Keratinocyte (primary cell): ENCODE results near the gene FBLIM1. TPM values are rescaled to one million over a fixed set of nuclear protein-coding genes. Genes with fewer than 3 reads are reported as not detected.

ENCODE experiments used
- DNase-seq: peaks from one replicate; pipeline ENCODE4 v3.0.0-alpha.2; 2011; ENCODE audit warnings: low read depth, missing footprints, low spot score
- FAIRE-seq: peaks from 2 replicates; lab custom pipeline; 2011; peaks lifted over from hg19 to GRCh38; lab: Jason Lieb, UNC
- H2AFZ ChIP-seq: 2 replicates; pipeline ENCODE4 v1.6.0; 2012; ENCODE audit warnings: low read length, control low read depth, inconsistent platforms; ENCODE audit not compliant: control insufficient read depth
- H3K27ac ChIP-seq: 2 replicates; pipeline ENCODE4 v1.5.1; 2011; ENCODE audit warnings: low read length; ENCODE audit not compliant: control insufficient read depth, insufficient read depth
- H3K27me3 ChIP-seq: 3 replicates; pipeline ENCODE4 v1.6.0; 2011; ENCODE audit warnings: low read length; ENCODE audit not compliant: control insufficient read depth, insufficient read depth; ENCODE audit errors: extremely low read depth
- H3K36me3 ChIP-seq, 2 experiments: 2 replicates in 1 of 2; 3 replicates in 1 of 2; pipeline ENCODE4 v1.5.1; 2011; ENCODE audit warnings: low read length in 2 of 2, mild to moderate bottlenecking in 1 of 2; ENCODE audit not compliant: control insufficient read depth in 2 of 2, insufficient read depth in 2 of 2; ENCODE audit errors: extremely low read depth in 1 of 2
- H3K4me1 ChIP-seq: 3 replicates; pipeline ENCODE4 v1.5.1; 2011; ENCODE audit warnings: low read length; ENCODE audit not compliant: control insufficient read depth, insufficient read depth; ENCODE audit errors: extremely low read depth
- H3K4me2 ChIP-seq: 3 replicates; pipeline ENCODE4 v1.6.0; 2011; ENCODE audit warnings: low read depth, low read length; ENCODE audit not compliant: control insufficient read depth, insufficient read depth; ENCODE audit errors: extremely low read depth
- H3K4me3 ChIP-seq, 3 experiments: fragments of 200-600 bp in 1 of 3; sonication (generic) in 1 of 3; 2 replicates in 2 of 3; 3 replicates in 1 of 3; pipeline ENCODE4 v1.5.1; 2011 to 2016; ENCODE audit warnings: low read length in 3 of 3, mild to moderate bottlenecking in 3 of 3, control low read depth in 2 of 3, inconsistent platforms in 1 of 3, low read depth in 1 of 3, mixed read lengths in 1 of 3, mixed run types in 1 of 3, moderate library complexity in 1 of 3; ENCODE audit not compliant: control insufficient read depth in 2 of 3, insufficient read depth in 2 of 3; ENCODE audit errors: extremely low read depth in 1 of 3
- H3K79me2 ChIP-seq: 2 replicates; pipeline ENCODE4 v1.6.0; 2012; ENCODE audit warnings: low read length; ENCODE audit not compliant: control insufficient read depth, insufficient read depth
- H3K9ac ChIP-seq: 3 replicates; pipeline ENCODE4 v1.6.0; 2011; ENCODE audit warnings: low read length; ENCODE audit not compliant: control insufficient read depth, insufficient read depth; ENCODE audit errors: extremely low read depth
- H3K9me1 ChIP-seq: 3 replicates; pipeline ENCODE4 v1.6.0; 2011; ENCODE audit warnings: low read length; ENCODE audit not compliant: control insufficient read depth, insufficient read depth; ENCODE audit errors: extremely low read depth
- H3K9me3 ChIP-seq: 2 replicates; pipeline ENCODE4 v1.5.1; 2012; ENCODE audit warnings: low read depth, low read length; ENCODE audit not compliant: control insufficient read depth
- H4K20me1 ChIP-seq: 3 replicates; pipeline ENCODE4 v1.6.0; 2011; ENCODE audit warnings: low read length; ENCODE audit not compliant: control insufficient read depth, insufficient read depth; ENCODE audit errors: extremely low read depth
- EZH2 ChIP-seq: IDR thresholded peaks from one replicate; pipeline ENCODE4 v1.6.1; 2012; ENCODE audit warnings: inconsistent platforms, mild to moderate bottlenecking, low read length, moderate library complexity
- dilution Hi-C: fragments of 300-500 bp; cut with MboI; formaldehyde crosslinking; loops from one replicate; pipeline ENCODE4 v1.7.0; 2020; ENCODE audit warnings: low sequenced_read_pairs; ENCODE audit not compliant: extremely low pct_ligation_motif_present
- polyA minus RNA-seq, 3 experiments: library from RNA; depleted of rRNA, polyadenylated mRNA; stranded (reverse); fragments of >200 nt; gene quantifications; 1 replicate in 1 of 3; 2 replicates in 1 of 3; 3 replicates in 1 of 3; pipeline ENCODE4 v1.2.3, GENCODE V29; 2011
- polyA plus RNA-seq, 5 experiments: library from polyadenylated mRNA; depleted of rRNA in 3 of 5; stranded (reverse) in 3 of 5; stranded (forward) in 1 of 5; unstranded in 1 of 5; fragments of >200 nt; gene quantifications; 1 replicate in 1 of 5; 2 replicates in 3 of 5; 3 replicates in 1 of 5; pipeline versions ENCODE4 v1.2.1 to v1.2.3, GENCODE V29; 2011 to 2012; ENCODE audit warnings: missing spikeins in 2 of 5, low read depth in 1 of 5, low replicate concordance in 1 of 5
- TF ChIP-seq, protein P1 (sequence below), 3 experiments: IDR thresholded peaks in 1 of 3; conservative IDR thresholded peaks in 1 of 3; optimal IDR thresholded peaks in 1 of 3; 2 replicates in 2 of 3; 3 replicates in 1 of 3; pipeline versions ENCODE3 to v1.5.1; 2011; ENCODE audit warnings: low read length in 3 of 3, mild to moderate bottlenecking in 3 of 3, moderate library complexity in 2 of 3, control low read depth in 1 of 3, inconsistent platforms in 1 of 3; ENCODE audit not compliant: insufficient read depth in 2 of 3; ENCODE audit errors: extremely low read depth in 1 of 3

The FBLIM1 gene, protein sequence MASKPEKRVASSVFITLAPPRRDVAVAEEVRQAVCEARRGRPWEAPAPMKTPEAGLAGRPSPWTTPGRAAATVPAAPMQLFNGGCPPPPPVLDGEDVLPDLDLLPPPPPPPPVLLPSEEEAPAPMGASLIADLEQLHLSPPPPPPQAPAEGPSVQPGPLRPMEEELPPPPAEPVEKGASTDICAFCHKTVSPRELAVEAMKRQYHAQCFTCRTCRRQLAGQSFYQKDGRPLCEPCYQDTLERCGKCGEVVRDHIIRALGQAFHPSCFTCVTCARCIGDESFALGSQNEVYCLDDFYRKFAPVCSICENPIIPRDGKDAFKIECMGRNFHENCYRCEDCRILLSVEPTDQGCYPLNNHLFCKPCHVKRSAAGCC
- polyA plus RNA-seq (144 to 223 TPM (median 185 TPM) in 3 replicates), polyA minus RNA-seq (87.9 to 246 TPM (median 131 TPM) in 3 replicates)
- polyA plus RNA-seq (2011; ENCODE audit: low read depth): 23.5 TPM
- 117 and 227 TPM in 2 replicates for polyA plus RNA-seq (2011; cell fraction: cytosol; rRNA removed)
- polyA plus RNA-seq (2011; cell fraction: nucleus; rRNA removed): 304 and 450 TPM in 2 replicates
- 121 and 176 TPM in 2 replicates for polyA plus RNA-seq (2012; ENCODE audit: low replicate concordance)
- polyA minus RNA-seq (2011; cell fraction: cytosol; rRNA and poly(A)+ RNA removed): 300 TPM
- polyA minus RNA-seq (2011; cell fraction: nucleus; rRNA and poly(A)+ RNA removed): 125 and 154 TPM in 2 replicates

DNA sequence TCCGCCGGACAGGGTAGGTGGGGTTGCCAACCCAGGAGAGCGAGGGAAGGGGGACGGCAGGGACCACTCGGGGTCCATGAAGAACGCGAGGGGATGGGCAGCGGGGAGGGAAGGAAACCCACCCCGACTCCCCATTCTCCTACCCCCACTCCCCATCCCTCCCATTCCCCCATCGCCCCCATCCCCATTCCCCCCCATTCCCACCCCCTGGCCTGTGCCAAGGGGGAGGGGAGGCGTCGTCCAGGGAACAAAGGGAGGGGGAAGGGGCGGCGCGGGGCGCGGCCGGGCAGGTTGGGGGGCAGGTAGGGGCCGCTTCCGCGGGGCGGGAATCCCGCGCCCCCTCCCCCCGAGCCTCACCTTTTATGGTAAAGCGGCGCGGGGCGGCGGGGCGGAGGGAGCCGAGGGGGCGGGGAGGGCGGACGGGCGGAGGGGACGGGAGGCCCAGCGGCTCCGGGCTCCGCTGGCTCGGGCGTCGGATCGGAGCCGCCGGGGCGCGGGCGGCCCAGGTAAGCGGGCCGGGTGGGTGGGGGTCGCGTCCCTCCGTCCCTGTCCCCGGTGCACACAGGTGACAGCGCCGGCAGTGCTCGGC lies at the start of gene FBLIM1:
TSS of gene FBLIM1 (plus strand) at position 453 of the 589 bp plus-strand sequence. CDS start 6,189 bp downstream, outside the sequence.
- no peak within 1 kb of the TSS for H2AFZ ChIP-seq
- FAIRE-seq: no peak
- H3K27ac ChIP-seq: peak within 1 kb of the TSS; percentile 84
- dilution Hi-C loops: no loop called here
- peaks cover 0 to 11% of the 10 kb centered on the region in 2 experiments for H3K36me3 ChIP-seq
- H3K4me1 ChIP-seq: peaks cover 30% of the 10 kb centered on the region
- peak within 1 kb of the TSS; percentile 84 to 88 (median 84) for H3K4me3 ChIP-seq
- TF ChIP-seq EZH2: no peak
- TF ChIP-seq, protein P1, sequence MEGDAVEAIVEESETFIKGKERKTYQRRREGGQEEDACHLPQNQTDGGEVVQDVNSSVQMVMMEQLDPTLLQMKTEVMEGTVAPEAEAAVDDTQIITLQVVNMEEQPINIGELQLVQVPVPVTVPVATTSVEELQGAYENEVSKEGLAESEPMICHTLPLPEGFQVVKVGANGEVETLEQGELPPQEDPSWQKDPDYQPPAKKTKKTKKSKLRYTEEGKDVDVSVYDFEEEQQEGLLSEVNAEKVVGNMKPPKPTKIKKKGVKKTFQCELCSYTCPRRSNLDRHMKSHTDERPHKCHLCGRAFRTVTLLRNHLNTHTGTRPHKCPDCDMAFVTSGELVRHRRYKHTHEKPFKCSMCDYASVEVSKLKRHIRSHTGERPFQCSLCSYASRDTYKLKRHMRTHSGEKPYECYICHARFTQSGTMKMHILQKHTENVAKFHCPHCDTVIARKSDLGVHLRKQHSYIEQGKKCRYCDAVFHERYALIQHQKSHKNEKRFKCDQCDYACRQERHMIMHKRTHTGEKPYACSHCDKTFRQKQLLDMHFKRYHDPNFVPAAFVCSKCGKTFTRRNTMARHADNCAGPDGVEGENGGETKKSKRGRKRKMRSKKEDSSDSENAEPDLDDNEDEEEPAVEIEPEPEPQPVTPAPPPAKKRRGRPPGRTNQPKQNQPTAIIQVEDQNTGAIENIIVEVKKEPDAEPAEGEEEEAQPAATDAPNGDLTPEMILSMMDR (optimal IDR thresholded peaks at IDR 0.05 in 1 of 3, IDR thresholded peaks at IDR 0.05 in 1 of 3, conservative IDR thresholded peaks at IDR 0.05 in 1 of 3; ENCODE audit: extremely low read depth in 1 of 3, insufficient read depth in 2 of 3, low read length in 3 of 3): no peak
- DNase-seq: no peak
- peaks cover 40% of the 10 kb centered on the region for H3K79me2 ChIP-seq
- H4K20me1 ChIP-seq: no peaks in the 10 kb centered on the region
- no peaks in the 10 kb centered on the region for H3K9me1 ChIP-seq
- H3K4me2 ChIP-seq: peak within 1 kb of the TSS; percentile 87
- no peaks in the 10 kb centered on the region for H3K9me3 ChIP-seq
- peak within 1 kb of the TSS; percentile 89 for H3K9ac ChIP-seq
- H3K27me3 ChIP-seq: no peaks in the 10 kb centered on the region

DNA sequence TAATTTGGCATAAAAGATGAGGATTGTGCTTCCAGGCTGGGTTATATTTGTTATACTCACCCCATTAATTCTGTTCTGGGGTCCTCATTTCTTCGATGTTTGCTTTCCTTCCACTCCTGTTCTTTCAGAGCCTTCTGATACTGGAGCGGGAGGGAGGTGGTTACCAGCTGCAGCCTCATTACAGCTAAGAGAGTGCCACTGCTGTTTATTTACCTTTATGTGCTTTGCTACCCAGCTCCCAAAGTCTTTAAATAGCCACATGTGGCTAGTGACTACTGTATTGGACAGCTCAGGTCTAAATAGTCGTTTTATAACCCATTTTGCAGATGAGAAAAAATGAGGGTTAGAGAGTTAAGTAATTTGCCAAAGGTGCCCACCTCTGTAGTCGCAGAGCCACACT lies 49.4 kb upstream of the FBLIM1 start:
- Histone ChIP-seq H3K9ac (no peak overlapping the region), H3K9me1 (peaks cover 2% of the 10 kb centered on the region), H3K4me2 (no peak overlapping the region), H4K20me1 (peaks cover 3% of the 10 kb centered on the region), H3K4me1 (no peaks in the 10 kb centered on the region), H3K4me3 (no peak overlapping the region), H3K27me3 (no peaks in the 10 kb centered on the region), H3K36me3 (peaks cover 10 to 11% of the 10 kb centered on the region in 2 experiments), H3K27ac (no peak overlapping the region), H3K9me3 (no peaks in the 10 kb centered on the region), H3K79me2 (peaks cover 63% of the 10 kb centered on the region), H2AFZ (no peak overlapping the region)
- DNase-seq (no peak), FAIRE-seq (no peak)
- dilution Hi-C loops: no loop called here
- no peak for TF ChIP-seq EZH2
- TF ChIP-seq, protein P1 (optimal IDR thresholded peaks at IDR 0.05 in 1 of 3, IDR thresholded peaks at IDR 0.05 in 1 of 3, conservative IDR thresholded peaks at IDR 0.05 in 1 of 3; ENCODE audit: extremely low read depth in 1 of 3, insufficient read depth in 2 of 3, low read length in 3 of 3): no peak
